ENCODE data around the gene DENND1A.

DNA sequence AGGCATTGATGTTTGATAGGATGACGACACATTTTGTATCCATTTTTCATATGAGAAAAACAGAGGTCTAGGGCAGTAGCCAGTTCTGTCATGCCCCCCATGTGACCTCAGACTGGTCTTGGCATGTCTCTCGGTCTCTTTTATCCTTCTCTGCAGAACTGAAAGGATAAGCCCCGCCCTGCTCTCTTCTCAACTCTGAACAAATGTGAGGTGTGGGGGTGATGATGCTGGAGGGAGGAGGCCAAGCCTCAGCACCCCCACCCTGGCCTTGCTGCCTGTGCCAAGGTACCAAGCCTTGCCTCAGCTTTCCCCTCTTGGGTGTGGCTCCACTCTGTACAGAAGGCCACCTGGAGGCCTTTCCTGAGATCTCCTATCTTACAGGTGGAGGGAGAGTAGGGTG is 593.5 kb downstream of the DENND1A start:
- TF ChIP-seq, protein P1, sequence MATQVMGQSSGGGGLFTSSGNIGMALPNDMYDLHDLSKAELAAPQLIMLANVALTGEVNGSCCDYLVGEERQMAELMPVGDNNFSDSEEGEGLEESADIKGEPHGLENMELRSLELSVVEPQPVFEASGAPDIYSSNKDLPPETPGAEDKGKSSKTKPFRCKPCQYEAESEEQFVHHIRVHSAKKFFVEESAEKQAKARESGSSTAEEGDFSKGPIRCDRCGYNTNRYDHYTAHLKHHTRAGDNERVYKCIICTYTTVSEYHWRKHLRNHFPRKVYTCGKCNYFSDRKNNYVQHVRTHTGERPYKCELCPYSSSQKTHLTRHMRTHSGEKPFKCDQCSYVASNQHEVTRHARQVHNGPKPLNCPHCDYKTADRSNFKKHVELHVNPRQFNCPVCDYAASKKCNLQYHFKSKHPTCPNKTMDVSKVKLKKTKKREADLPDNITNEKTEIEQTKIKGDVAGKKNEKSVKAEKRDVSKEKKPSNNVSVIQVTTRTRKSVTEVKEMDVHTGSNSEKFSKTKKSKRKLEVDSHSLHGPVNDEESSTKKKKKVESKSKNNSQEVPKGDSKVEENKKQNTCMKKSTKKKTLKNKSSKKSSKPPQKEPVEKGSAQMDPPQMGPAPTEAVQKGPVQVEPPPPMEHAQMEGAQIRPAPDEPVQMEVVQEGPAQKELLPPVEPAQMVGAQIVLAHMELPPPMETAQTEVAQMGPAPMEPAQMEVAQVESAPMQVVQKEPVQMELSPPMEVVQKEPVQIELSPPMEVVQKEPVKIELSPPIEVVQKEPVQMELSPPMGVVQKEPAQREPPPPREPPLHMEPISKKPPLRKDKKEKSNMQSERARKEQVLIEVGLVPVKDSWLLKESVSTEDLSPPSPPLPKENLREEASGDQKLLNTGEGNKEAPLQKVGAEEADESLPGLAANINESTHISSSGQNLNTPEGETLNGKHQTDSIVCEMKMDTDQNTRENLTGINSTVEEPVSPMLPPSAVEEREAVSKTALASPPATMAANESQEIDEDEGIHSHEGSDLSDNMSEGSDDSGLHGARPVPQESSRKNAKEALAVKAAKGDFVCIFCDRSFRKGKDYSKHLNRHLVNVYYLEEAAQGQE (IDR thresholded peaks at IDR 0.05; ENCODE audit: insufficient read depth in 1 of 2, low read depth in 2 of 2, low read length in 2 of 2), result no peak
- no peak for TF ChIP-seq POLR2AphosphoS5 (IDR thresholded peaks at IDR 0.05; ENCODE audit: low read depth, low read length)

Measured in PFSK-1 (cell line).